Islet precursor cell (in vitro differentiated cells): ENCODE measurements around the gene PRR16.
A peak's percentile ranks its signal among the peaks of the same experiment; 100 is the strongest.

Experiments
- DNase-seq: peaks from one replicate; pipeline ENCODE4 v3.0.0-alpha.2; 2018

Gene PRR16

GRCh38 chr5:120464627-120465435, 731 bp downstream of the PRR16 start:
- DNase-seq, result peak; percentile 79

- DNase-seq, result no peak
Observed at GRCh38 chr5:120465436-120465961, 1.4 kb downstream of the PRR16 start.

GRCh38 chr5:120466341-120467006, 2.4 kb downstream of the PRR16 start:
- DNase-seq, result no peak

- no peak for DNase-seq
Observed at GRCh38 chr5:120471971-120472370, 7.9 kb downstream of the PRR16 start.

GRCh38 chr5:120472911-120473310, 8.8 kb downstream of the PRR16 start:
- no peak for DNase-seq

GRCh38 chr5:120473332-120473731, 9.2 kb downstream of the PRR16 start:
- no peak for DNase-seq

- no peak for DNase-seq
Observed at GRCh38 chr5:120476063-120476462, 12.0 kb downstream of the PRR16 start.

- DNase-seq, result no peak
Observed at GRCh38 chr5:120479066-120479465, 15.0 kb downstream of the PRR16 start.

- no peak for DNase-seq
Observed at GRCh38 chr5:120499876-120500563, 35.9 kb downstream of the PRR16 start.

- DNase-seq, result no peak
Observed at GRCh38 chr5:120502531-120502930, 38.4 kb downstream of the PRR16 start.

GRCh38 chr5:120503341-120503740, 39.2 kb downstream of the PRR16 start:
- DNase-seq, result no peak

GRCh38 chr5:120504057-120504456, 40.0 kb downstream of the PRR16 start:
- no peak for DNase-seq

- DNase-seq, result no peak
Observed at GRCh38 chr5:120507197-120507596, 43.1 kb downstream of the PRR16 start.

- DNase-seq, result no peak
Observed at GRCh38 chr5:120507800-120508463, 43.8 kb downstream of the PRR16 start.

- DNase-seq, result no peak
Observed at GRCh38 chr5:120509053-120509452, 45.0 kb downstream of the PRR16 start.

- DNase-seq, result no peak
Observed at GRCh38 chr5:120510098-120510637, 46.1 kb downstream of the PRR16 start.

- DNase-seq, result no peak
Observed at GRCh38 chr5:120510994-120511686, 47.0 kb downstream of the PRR16 start.

GRCh38 chr5:120512068-120512467, 48.0 kb downstream of the PRR16 start:
- DNase-seq, result no peak

- DNase-seq, result no peak
Observed at GRCh38 chr5:120512791-120513650, 48.9 kb downstream of the PRR16 start.

- DNase-seq, result no peak
Observed at GRCh38 chr5:120516805-120517204, 52.7 kb downstream of the PRR16 start.
